OCI-LY1 (cell line): Measurements from ENCODE around the gene HTT.

Source experiments
- CTCF ChIP-seq: fragments of 200-600 bp; sonication (generic), shearing (Covaris generic); IDR thresholded peaks from 2 replicates; pipeline ENCODE4 v1.5.1; 2017; ENCODE audit warnings: mild to moderate bottlenecking, antibody characterized with exemption, low read length, moderate library complexity, mixed read lengths
- EZH2 ChIP-seq: fragments of 200-600 bp; sonication (generic), shearing (Covaris generic); IDR thresholded peaks from 2 replicates; pipeline ENCODE4 v1.8.0; 2017; ENCODE audit warnings: borderline replicate concordance, mixed run types, mild to moderate bottlenecking, antibody characterized with exemption, low read length, moderate library complexity, mixed read lengths

- TF ChIP-seq CTCF (no peak), EZH2 (no peak)
Measured at GRCh38 chr4:3198906-3199305, 124.4 kb downstream of the HTT start.
